ENCODE measurements around the gene CEP89.

Gene CEP89

DNA sequence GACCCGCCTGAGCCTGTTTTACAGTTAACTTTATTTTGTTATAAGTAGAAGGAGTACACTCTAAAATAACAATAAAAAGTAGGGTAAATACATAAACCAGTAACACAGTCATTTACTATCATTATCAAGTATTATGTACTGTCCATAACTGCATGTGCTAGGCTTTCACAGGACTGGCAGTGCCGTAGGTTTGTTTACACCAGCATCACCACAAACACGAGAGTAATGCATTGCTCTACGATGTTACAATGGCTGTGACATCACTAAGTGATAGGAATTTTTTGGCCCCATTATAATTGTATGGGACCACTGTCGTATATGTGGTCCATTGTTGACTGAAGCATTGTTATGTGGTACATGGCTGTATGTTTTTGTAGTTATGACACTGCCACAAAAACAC, 60.9 kb downstream of the CEP89 start:
- DNase-seq, result no peak
- H3K4me1 Mint-ChIP-seq, result no peaks in the 10 kb centered on the region
- peaks cover 71% of the 10 kb centered on the region for H3K36me3 Mint-ChIP-seq (ENCODE audit: low read depth)
- H3K9me3 Mint-ChIP-seq, result peaks cover 2% of the 10 kb centered on the region
- H3K4me3 Mint-ChIP-seq, result no peak overlapping the region
- H3K27me3 Mint-ChIP-seq (ENCODE audit: low read depth, poor library complexity), result no peaks in the 10 kb centered on the region
- no peak overlapping the region for H3K27ac Mint-ChIP-seq
- TF ChIP-seq, protein P1, sequence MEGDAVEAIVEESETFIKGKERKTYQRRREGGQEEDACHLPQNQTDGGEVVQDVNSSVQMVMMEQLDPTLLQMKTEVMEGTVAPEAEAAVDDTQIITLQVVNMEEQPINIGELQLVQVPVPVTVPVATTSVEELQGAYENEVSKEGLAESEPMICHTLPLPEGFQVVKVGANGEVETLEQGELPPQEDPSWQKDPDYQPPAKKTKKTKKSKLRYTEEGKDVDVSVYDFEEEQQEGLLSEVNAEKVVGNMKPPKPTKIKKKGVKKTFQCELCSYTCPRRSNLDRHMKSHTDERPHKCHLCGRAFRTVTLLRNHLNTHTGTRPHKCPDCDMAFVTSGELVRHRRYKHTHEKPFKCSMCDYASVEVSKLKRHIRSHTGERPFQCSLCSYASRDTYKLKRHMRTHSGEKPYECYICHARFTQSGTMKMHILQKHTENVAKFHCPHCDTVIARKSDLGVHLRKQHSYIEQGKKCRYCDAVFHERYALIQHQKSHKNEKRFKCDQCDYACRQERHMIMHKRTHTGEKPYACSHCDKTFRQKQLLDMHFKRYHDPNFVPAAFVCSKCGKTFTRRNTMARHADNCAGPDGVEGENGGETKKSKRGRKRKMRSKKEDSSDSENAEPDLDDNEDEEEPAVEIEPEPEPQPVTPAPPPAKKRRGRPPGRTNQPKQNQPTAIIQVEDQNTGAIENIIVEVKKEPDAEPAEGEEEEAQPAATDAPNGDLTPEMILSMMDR (IDR thresholded peaks at IDR 0.05), result no peak

- no peak for DNase-seq
- Mint-ChIP-seq H3K27ac (no peak overlapping the region), H3K4me3 (no peak overlapping the region), H3K36me3 (ENCODE audit: low read depth) (peaks cover 74% of the 10 kb centered on the region), H3K9me3 (peaks cover 6% of the 10 kb centered on the region), H3K4me1 (no peaks in the 10 kb centered on the region), H3K27me3 (ENCODE audit: low read depth, poor library complexity) (no peaks in the 10 kb centered on the region)
- TF ChIP-seq, protein P1 (IDR thresholded peaks at IDR 0.05), result no peak
Observed at GRCh38 chr19:32910094-32910493, 61.7 kb downstream of the CEP89 start.

- peaks cover 74% of the 10 kb centered on the region for H3K36me3 Mint-ChIP-seq (ENCODE audit: low read depth)
- TF ChIP-seq, protein P1 (IDR thresholded peaks at IDR 0.05), result no peak
- no peak overlapping the region for H3K4me3 Mint-ChIP-seq
- peaks cover 6% of the 10 kb centered on the region for H3K9me3 Mint-ChIP-seq
- no peak for DNase-seq
- no peaks in the 10 kb centered on the region for H3K4me1 Mint-ChIP-seq
- no peak overlapping the region for H3K27ac Mint-ChIP-seq
- H3K27me3 Mint-ChIP-seq (ENCODE audit: low read depth, poor library complexity), result no peaks in the 10 kb centered on the region
Observed at GRCh38 chr19:32909257-32909656, 62.5 kb downstream of the CEP89 start.

DNA sequence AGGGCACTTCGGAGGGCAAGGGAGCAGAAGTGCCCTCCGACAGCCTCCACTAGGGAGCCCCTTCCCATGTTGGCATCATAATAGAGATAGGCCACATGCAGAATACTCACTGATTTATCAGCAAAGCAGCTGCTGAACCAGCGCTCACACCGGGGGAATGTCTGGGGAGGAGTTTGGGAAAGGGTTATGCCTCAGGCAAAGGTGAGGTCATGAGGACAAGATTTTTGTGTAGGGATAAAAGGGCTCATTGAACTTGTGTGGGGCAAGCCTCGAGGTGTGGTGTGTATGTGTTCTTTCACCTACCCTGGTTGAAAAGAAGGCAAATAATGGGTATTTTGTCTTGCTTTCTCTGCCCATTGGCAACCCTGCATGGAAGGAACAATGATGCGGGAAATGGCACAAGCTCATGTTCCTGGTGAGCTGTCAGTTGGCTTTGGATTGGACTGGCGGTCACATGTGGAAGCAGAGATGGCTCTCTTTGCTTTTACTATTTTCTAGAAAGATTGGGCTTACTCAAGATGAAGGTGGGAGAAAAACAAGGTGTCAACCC, 63.0 kb downstream of the CEP89 start:
- Mint-ChIP-seq H3K27ac (no peak overlapping the region), H3K4me3 (no peak overlapping the region), H3K9me3 (peaks cover 6% of the 10 kb centered on the region), H3K4me1 (no peaks in the 10 kb centered on the region), H3K36me3 (ENCODE audit: low read depth) (peaks cover 69% of the 10 kb centered on the region), H3K27me3 (ENCODE audit: low read depth, poor library complexity) (no peaks in the 10 kb centered on the region)
- TF ChIP-seq, protein P1 (IDR thresholded peaks at IDR 0.05), result no peak
- DNase-seq, result no peak

DNA sequence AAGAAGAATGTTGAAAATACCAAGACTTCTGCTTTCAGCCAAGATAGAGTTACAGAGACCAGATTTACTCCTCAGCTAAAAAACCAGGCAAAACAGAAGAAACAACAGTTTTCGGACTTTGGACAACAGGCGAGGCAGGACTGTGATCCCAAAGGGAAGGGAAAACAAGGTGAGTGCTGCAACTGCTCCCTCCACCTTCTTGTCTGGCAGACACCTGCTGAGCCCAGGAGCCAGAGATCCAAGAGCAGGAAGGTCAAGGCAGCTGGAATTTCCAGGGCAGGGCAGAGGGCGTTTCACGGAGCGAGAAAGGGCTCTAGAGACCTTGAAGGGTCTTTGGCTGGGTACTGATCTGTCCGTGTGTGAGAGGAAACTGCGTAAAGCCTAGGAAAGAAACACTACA, 69.3 kb downstream of the CEP89 start:
- no peak overlapping the region for H3K4me3 Mint-ChIP-seq
- peak overlapping the region; percentile 10 for H3K27ac Mint-ChIP-seq
- no peaks in the 10 kb centered on the region for H3K27me3 Mint-ChIP-seq (ENCODE audit: low read depth, poor library complexity)
- H3K9me3 Mint-ChIP-seq, result peaks cover 6% of the 10 kb centered on the region
- TF ChIP-seq, protein P1 (IDR thresholded peaks at IDR 0.05), result no peak
- no peak for DNase-seq
- peaks cover 5% of the 10 kb centered on the region for H3K4me1 Mint-ChIP-seq
- peaks cover 60% of the 10 kb centered on the region for H3K36me3 Mint-ChIP-seq (ENCODE audit: low read depth)

GRCh38 chr19:32901504-32902161, 70.1 kb downstream of the CEP89 start:
- no peaks in the 10 kb centered on the region for H3K27me3 Mint-ChIP-seq (ENCODE audit: low read depth, poor library complexity)
- peaks cover 5% of the 10 kb centered on the region for H3K4me1 Mint-ChIP-seq
- TF ChIP-seq, protein P1 (IDR thresholded peaks at IDR 0.05), result no peak
- peaks cover 62% of the 10 kb centered on the region for H3K36me3 Mint-ChIP-seq (ENCODE audit: low read depth)
- DNase-seq, result no peak
- peaks cover 6% of the 10 kb centered on the region for H3K9me3 Mint-ChIP-seq
- no peak overlapping the region for H3K27ac Mint-ChIP-seq
- no peak overlapping the region for H3K4me3 Mint-ChIP-seq
